Measurements from ENCODE around the gene EPDR1.

The EPDR1 gene

DNA sequence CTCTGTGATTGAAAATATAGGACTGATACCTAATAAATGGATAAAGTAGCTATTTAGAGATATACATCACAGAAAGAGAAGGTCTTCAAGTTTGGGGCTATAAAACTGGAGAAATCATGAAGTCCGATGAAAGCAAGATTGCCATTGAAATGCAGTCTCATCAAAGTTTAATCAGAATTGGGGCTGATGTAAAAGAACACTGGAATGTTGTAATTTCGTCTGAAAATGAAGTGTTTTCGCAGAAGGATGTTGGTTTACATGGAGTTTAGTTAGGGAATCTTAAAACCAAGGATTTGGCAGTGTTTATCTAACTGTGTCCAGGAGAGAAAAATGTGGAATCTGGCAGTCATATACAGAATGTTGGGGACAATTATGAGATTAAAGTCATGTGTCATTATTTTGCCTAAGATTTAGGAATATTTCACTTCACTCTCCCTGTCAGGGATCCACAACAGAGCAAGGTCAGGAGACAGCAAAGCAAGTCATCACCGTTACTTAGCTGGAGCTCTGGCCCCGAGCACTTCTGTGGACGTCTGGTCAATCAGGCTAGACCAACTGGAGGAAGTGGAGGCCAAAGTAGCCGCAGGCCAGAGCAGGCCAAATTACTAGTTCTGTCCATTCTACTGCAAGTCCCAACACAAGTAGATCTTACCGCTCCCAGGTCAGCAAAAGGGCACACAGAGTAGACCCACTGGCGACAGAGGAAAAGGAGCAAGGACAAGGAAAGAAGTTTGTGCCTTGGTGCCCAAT, 37.0 kb downstream of the EPDR1 start:
- TF ChIP-seq, protein P1, sequence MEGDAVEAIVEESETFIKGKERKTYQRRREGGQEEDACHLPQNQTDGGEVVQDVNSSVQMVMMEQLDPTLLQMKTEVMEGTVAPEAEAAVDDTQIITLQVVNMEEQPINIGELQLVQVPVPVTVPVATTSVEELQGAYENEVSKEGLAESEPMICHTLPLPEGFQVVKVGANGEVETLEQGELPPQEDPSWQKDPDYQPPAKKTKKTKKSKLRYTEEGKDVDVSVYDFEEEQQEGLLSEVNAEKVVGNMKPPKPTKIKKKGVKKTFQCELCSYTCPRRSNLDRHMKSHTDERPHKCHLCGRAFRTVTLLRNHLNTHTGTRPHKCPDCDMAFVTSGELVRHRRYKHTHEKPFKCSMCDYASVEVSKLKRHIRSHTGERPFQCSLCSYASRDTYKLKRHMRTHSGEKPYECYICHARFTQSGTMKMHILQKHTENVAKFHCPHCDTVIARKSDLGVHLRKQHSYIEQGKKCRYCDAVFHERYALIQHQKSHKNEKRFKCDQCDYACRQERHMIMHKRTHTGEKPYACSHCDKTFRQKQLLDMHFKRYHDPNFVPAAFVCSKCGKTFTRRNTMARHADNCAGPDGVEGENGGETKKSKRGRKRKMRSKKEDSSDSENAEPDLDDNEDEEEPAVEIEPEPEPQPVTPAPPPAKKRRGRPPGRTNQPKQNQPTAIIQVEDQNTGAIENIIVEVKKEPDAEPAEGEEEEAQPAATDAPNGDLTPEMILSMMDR (IDR thresholded peaks at IDR 0.05; ENCODE audit: insufficient read depth, missing control alignments): no peak

DNA sequence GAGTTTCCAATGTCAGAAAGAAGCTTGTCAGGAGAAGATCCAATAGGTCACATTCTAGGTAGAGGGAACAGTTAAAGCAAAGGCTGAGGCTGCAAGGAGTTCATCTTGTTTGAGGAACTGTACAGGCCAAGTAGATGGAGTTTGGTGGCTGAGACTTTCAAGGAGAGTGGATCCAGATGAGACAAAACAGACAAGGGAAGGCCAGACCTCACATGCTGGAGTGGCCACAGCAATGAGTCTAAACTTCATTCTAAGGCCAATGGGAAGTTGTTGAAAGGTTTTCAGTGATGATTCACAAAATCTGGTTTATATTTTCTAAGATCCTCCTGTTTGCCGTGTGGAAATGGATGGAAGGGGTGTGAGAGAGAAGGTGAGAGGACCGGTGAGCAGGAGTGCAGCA, 40.0 kb downstream of the EPDR1 start:
- DNase-seq (ENCODE audit: insufficient read length, low spot score) (no peak), FAIRE-seq (no peak)
- TF ChIP-seq, protein P1 (IDR thresholded peaks at IDR 0.05; ENCODE audit: insufficient read depth, missing control alignments): no peak

More for the DNA sequence above, 37.0 kb downstream of the EPDR1 start:
- FAIRE-seq: no peak
- DNase-seq (ENCODE audit: insufficient read length, low spot score): no peak

DNA sequence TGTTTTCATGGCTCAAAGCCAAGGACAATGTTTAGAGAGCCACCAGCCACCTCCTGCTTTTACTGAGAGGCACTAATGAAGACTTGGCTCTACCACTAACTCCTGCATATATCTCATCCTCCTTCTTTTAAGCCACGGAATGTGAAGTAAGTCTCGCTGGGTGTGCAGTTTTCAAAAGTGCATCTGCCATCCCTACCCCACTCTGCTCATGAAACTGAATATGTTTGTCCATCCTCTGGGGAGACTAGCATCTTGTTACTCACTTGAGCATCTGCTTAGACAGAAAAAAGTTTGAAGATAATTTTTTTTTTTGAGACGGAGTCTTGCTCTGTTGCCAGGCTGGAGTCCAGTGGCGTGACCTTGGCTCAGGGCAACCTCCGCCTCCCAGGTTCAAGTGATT, 40.8 kb downstream of the EPDR1 start:
- no peak for FAIRE-seq
- TF ChIP-seq, protein P1 (IDR thresholded peaks at IDR 0.05; ENCODE audit: insufficient read depth, missing control alignments): no peak
- no peak for DNase-seq (ENCODE audit: insufficient read length, low spot score)

DNA sequence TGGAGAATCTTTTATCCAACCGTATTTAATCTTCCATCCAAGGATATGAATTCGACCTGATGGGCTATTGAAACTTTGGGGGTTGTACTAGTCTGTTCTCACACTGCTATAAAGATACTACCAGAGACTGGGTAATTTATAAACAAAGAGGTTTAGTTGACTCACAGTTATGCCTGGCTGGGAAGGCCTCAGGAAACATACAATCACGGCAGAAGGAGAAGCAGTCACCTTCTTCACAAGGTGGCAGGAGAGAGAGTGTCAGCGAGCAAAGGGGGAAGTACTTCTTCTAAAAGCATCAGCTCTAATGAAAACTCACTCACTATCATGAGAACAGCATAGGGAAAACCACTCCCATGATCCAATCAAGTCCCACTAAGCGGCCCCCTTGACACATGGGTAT, 43.8 kb downstream of the EPDR1 start:
- FAIRE-seq (no peak), DNase-seq (ENCODE audit: insufficient read length, low spot score) (no peak)
- TF ChIP-seq, protein P1 (IDR thresholded peaks at IDR 0.05; ENCODE audit: insufficient read depth, missing control alignments): no peak

DNA sequence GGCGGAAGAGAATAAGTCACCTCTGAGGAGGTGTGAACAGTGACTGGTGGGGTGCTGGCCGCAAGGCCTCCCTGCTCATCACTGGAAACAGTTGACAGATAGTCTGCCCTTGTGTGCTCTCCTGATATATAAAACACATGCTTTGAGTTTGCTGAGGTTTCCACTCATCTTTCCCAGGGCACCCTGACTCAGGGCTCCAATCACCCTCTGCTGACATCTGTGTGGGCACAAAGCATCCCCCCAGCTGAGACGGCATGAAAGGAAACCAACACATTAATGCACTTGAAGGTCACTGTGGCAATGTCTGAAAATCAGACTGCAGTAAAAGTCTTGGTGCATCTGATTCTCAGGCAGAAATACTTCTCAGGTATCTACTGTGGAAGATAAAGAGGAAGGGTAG, 49.8 kb downstream of the EPDR1 start:
- FAIRE-seq: no peak
- TF ChIP-seq, protein P1 (IDR thresholded peaks at IDR 0.05; ENCODE audit: insufficient read depth, missing control alignments): no peak
- DNase-seq (ENCODE audit: insufficient read length, low spot score): no peak

DNA sequence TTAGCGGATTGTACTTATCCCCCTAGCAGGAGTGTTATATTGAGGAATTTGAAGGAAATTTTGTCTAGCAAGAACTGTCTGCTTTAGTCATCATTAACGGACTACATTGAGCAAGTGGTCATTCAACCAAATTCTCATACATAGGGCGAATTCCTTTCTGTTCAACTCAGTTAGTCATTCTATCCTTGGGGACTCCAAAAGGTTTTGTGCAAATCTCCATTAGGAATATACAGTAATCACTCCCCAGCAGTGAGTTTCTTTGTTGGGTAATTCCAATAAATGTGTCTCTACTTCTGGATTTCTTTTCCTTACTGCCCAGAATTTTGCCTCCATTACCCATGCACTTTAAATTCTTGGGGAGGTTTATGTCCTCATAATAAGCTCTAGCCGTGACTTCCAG, 51.1 kb downstream of the EPDR1 start:
- no peak for FAIRE-seq
- TF ChIP-seq, protein P1 (IDR thresholded peaks at IDR 0.05; ENCODE audit: insufficient read depth, missing control alignments): no peak
- no peak for DNase-seq (ENCODE audit: insufficient read length, low spot score)

DNA sequence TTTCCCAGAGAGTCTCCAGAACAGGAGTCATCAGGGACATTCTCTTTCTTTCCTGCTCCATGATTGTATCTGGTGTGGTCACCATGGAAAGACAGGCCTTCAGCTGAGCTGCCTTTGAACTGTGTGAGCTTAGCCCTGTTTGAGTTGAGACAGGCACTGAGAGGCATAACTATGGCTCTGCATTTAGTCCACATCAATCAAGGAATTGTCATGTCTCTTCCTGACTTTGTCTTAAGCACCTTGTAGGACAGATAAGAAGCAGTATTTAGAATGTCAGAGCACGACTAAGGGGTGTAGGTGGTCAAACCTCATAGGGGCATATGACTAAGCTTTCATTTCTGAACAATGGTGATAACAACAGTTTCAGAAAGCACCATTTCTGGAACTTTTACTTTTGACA, 53.5 kb downstream of the EPDR1 start:
- FAIRE-seq (no peak), DNase-seq (ENCODE audit: insufficient read length, low spot score) (no peak)
- TF ChIP-seq, protein P1 (IDR thresholded peaks at IDR 0.05; ENCODE audit: insufficient read depth, missing control alignments): no peak
